ENCODE results near the gene ARMC7. TPM values are rescaled to one million over a fixed set of nuclear protein-coding genes. Genes with fewer than 3 reads are reported as not detected.
A peak's percentile ranks its signal among the peaks of the same experiment; 100 is the strongest.

ARMC7 gene
- total and polyA plus RNA-seq, 2 of the 13 experiments (the other 11 are each of a cell fraction or from before 2014, with no cell fraction given): 3.9 to 4.2 TPM

DNA sequence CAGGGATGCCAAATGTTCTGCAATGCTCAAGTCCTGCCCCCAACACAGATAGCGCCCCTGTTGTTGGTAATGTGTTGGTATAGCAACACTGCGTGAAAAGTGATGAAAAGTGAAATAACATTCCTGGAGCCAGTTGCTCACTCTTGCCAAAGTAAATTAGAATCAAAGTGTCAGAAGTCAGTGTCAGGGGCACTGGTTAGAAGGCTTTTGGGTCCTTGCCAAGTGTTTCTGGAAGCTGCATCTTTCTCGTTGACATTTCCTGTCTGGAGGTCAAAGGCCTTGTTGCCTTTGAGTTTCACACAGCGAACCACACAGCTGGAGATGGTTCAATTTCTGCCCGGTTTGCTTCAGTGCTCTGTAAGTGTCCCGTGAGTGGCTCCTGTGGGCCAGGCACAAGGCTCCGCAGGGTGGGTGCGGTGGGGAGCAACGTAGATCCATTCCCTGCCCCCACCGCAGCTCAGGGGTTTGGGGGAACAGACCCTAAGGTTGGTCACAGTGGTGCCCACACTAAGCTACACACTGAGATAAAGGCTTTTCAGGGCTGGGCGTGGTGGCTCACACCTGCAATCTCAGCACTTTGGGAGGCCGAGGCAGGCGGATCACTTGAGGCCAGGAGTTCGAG lies 25.6 kb upstream of the ARMC7 start (continued):
- TF ChIP-seq ZNF235 (CRISPR knock-in tag; IDR thresholded peaks at IDR 0.05; ENCODE audit: borderline replicate concordance) (no peak), EHMT2 (IDR thresholded peaks at IDR 0.05; ENCODE audit: borderline replicate concordance, low read depth, low read length) (no peak), HNF4A (CRISPR knock-in tag; IDR thresholded peaks at IDR 0.05) (peak; percentile 94), MTF2 (CRISPR knock-in tag; IDR thresholded peaks at IDR 0.05; ENCODE audit: borderline replicate concordance) (0 out of 2 replicates have a peak, but pooled peaks have one; percentile 33), FOSL2 (CRISPR knock-in tag; IDR thresholded peaks at IDR 0.05) (peak; percentile 84), KMT2B (CRISPR knock-in tag; IDR thresholded peaks at IDR 0.05) (no peak; the same call in 1 of the 2 replicates), ZNF274 (CRISPR knock-in tag; IDR thresholded peaks at IDR 0.05) (peak; percentile 84), ZBTB3 (CRISPR knock-in tag; IDR thresholded peaks at IDR 0.05; ENCODE audit: borderline replicate concordance, low read depth) (peak; percentile 77; the same call in 1 of the 2 replicates), CBFB (CRISPR knock-in tag; IDR thresholded peaks at IDR 0.05) (peak; percentile 73; the same call in 1 of the 2 replicates), NFIC (IDR thresholded peaks at IDR 0.05; ENCODE audit: low read length) (peak; percentile 97), TBX3 (IDR thresholded peaks at IDR 0.05; ENCODE audit: borderline replicate concordance) (peak; percentile 89), ELF4 (CRISPR knock-in tag; IDR thresholded peaks at IDR 0.05; ENCODE audit: borderline replicate concordance) (no peak; the same call in 1 of the 2 replicates), ZNF17 (CRISPR knock-in tag; IDR thresholded peaks at IDR 0.05) (no peak), YEATS2 (CRISPR knock-in tag; IDR thresholded peaks at IDR 0.05; ENCODE audit: borderline replicate concordance) (no peak), EED (CRISPR knock-in tag; IDR thresholded peaks at IDR 0.05) (0 out of 2 replicates have a peak, but pooled peaks have one; percentile 11), IRF2 (CRISPR knock-in tag; IDR thresholded peaks at IDR 0.05) (peak; percentile 94), NAIF1 (CRISPR knock-in tag; IDR thresholded peaks at IDR 0.05; ENCODE audit: borderline replicate concordance) (no peak), GABPB1 (CRISPR knock-in tag; IDR thresholded peaks at IDR 0.05) (peak; percentile 75), POLR2G (IDR thresholded peaks at IDR 0.05; ENCODE audit: low read depth, low read length) (no peak), ZNF841 (CRISPR knock-in tag; IDR thresholded peaks at IDR 0.05; ENCODE audit: borderline replicate concordance) (no peak), TSC22D2 (CRISPR knock-in tag; IDR thresholded peaks at IDR 0.05; ENCODE audit: borderline replicate concordance) (peak; percentile 63; the same call in 1 of the 2 replicates), ZNF101 (CRISPR knock-in tag; IDR thresholded peaks at IDR 0.05; ENCODE audit: borderline replicate concordance, low read depth) (no peak), MAZ (IDR thresholded peaks at IDR 0.05; ENCODE audit: borderline replicate concordance, low read depth, low read length) (no peak), MAZ (CRISPR knock-in tag; IDR thresholded peaks at IDR 0.05; ENCODE audit: low read depth) (peak; percentile 23; the same call in 1 of the 2 replicates), ZNF124 (CRISPR knock-in tag; IDR thresholded peaks at IDR 0.05) (peak; percentile 86), TARDBP (CRISPR knock-in tag; IDR thresholded peaks at IDR 0.05) (peak; percentile 96), SMARCC2 (IDR thresholded peaks at IDR 0.05) (no peak)
- TF ChIP-seq, protein P1, sequence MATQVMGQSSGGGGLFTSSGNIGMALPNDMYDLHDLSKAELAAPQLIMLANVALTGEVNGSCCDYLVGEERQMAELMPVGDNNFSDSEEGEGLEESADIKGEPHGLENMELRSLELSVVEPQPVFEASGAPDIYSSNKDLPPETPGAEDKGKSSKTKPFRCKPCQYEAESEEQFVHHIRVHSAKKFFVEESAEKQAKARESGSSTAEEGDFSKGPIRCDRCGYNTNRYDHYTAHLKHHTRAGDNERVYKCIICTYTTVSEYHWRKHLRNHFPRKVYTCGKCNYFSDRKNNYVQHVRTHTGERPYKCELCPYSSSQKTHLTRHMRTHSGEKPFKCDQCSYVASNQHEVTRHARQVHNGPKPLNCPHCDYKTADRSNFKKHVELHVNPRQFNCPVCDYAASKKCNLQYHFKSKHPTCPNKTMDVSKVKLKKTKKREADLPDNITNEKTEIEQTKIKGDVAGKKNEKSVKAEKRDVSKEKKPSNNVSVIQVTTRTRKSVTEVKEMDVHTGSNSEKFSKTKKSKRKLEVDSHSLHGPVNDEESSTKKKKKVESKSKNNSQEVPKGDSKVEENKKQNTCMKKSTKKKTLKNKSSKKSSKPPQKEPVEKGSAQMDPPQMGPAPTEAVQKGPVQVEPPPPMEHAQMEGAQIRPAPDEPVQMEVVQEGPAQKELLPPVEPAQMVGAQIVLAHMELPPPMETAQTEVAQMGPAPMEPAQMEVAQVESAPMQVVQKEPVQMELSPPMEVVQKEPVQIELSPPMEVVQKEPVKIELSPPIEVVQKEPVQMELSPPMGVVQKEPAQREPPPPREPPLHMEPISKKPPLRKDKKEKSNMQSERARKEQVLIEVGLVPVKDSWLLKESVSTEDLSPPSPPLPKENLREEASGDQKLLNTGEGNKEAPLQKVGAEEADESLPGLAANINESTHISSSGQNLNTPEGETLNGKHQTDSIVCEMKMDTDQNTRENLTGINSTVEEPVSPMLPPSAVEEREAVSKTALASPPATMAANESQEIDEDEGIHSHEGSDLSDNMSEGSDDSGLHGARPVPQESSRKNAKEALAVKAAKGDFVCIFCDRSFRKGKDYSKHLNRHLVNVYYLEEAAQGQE (IDR thresholded peaks at IDR 0.05; ENCODE audit: borderline replicate concordance in 1 of 2, low read depth in 1 of 2, low read length in 2 of 2): peak in 1 of 2 experiments; percentile 32; a peak in 1 of 4 replicates
- TF ChIP-seq, protein P2, sequence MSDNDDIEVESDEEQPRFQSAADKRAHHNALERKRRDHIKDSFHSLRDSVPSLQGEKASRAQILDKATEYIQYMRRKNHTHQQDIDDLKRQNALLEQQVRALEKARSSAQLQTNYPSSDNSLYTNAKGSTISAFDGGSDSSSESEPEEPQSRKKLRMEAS (IDR thresholded peaks at IDR 0.05): peak; percentile 34; the same call in 1 of the 2 replicates
